Sigmoid colon (tissue), 7 donors: ENCODE results near the gene CHTF18. TPM values are rescaled to one million over a fixed set of nuclear protein-coding genes. Genes with fewer than 3 reads are reported as not detected.

Source experiments
- DNase-seq: peaks from one replicate; pipeline ENCODE4 v3.0.0-alpha.2; 2019
- H3K27ac ChIP-seq, 4 donors: fragments of 200-600 bp; sonication (generic); one replicate each; pipeline ENCODE4 v1.5.1; 2016 to 2019; ENCODE audit warnings: mild to moderate bottlenecking in 1 of 4
- H3K27me3 ChIP-seq, 3 donors: fragments of 200-600 bp; sonication (generic); one replicate each; pipeline ENCODE4 v1.5.1; 2019; ENCODE audit warnings: mild to moderate bottlenecking in 1 of 3
- H3K36me3 ChIP-seq, 4 donors: fragments of 200-600 bp; sonication (generic); one replicate each; pipeline ENCODE4 v1.5.1; 2016 to 2019
- H3K4me1 ChIP-seq, 4 donors: fragments of 200-600 bp; sonication (generic); one replicate each; pipeline ENCODE4 v1.5.1; 2017 to 2019
- H3K4me3 ChIP-seq, 4 donors: fragments of 200-600 bp; sonication (generic); one replicate each; pipeline ENCODE4 v1.5.1; 2017 to 2019; ENCODE audit warnings: mild to moderate bottlenecking in 2 of 4, moderate library complexity in 1 of 4
- H3K9me3 ChIP-seq, 4 donors: fragments of 200-600 bp in 3 of 4; sonication (generic) in 3 of 4; one replicate each; pipeline versions ENCODE4 v1.5.1 to v1.6.1; 2013 to 2019
- EP300 ChIP-seq, 4 donors: sonication (generic); formaldehyde crosslinking; IDR thresholded peaks; one replicate each; pipeline ENCODE4 v1.6.1; 2017; ENCODE audit warnings: antibody characterized with exemption in 4 of 4
- POLR2A ChIP-seq, 2 donors: fragments of 450-650 bp; IDR thresholded peaks; one replicate each; pipeline ENCODE4 v1.6.1; 2016; ENCODE audit warnings: antibody characterized with exemption in 2 of 2, mild to moderate bottlenecking in 2 of 2, moderate library complexity in 2 of 2
- POLR2AphosphoS5 ChIP-seq, 4 donors: sonication (generic); formaldehyde crosslinking; IDR thresholded peaks; one replicate each; pipeline ENCODE4 v1.6.1; 2017; ENCODE audit warnings: antibody characterized with exemption in 4 of 4
- WGBS, 2 donors: extraction: QIAGEN DNeasy Blood & Tissue Kit; methylation state at CpG; one replicate each; pipeline ENCODE4 v1.1.7; 2013; 5-methylcytosine and 5-hydroxymethylcytosine counted together
- intact Hi-C: fragments of 100-400 bp; cut with DNase I; formaldehyde crosslinking; loops from one replicate; pipeline ENCODE4 v1.15.1; 2023
- polyA plus RNA-seq, 3 donors: library from polyadenylated mRNA; stranded (reverse); fragments of 200-250 nt; gene quantifications; one replicate each; pipeline ENCODE4 v1.2.3, GENCODE V29; 2013
- total RNA-seq, 4 donors: library from RNA; depleted of rRNA; stranded (reverse); fragments of >200 nt; gene quantifications; one replicate each; pipeline ENCODE4 v1.1.0, GENCODE V29; 2016
- TF ChIP-seq, protein P1 (sequence below), 4 experiments: fragments of 450-650 bp in 3 of 4; fragments of 200-600 bp in 1 of 4; IDR thresholded peaks; one replicate each; pipeline ENCODE4 v1.5.1; 2016 to 2019; ENCODE audit warnings: antibody characterized with exemption in 4 of 4, mild to moderate bottlenecking in 3 of 4, moderate library complexity in 2 of 4
- donor health status: healthy with polysubstance abuse.
- donor health status: Bipolar disorder and iron deficiency.
- donor health status: healthy.

The CHTF18 gene
- total and polyA plus RNA-seq, 7 donors: 1.8 to 29.2 (median 5.0) TPM

DNA sequence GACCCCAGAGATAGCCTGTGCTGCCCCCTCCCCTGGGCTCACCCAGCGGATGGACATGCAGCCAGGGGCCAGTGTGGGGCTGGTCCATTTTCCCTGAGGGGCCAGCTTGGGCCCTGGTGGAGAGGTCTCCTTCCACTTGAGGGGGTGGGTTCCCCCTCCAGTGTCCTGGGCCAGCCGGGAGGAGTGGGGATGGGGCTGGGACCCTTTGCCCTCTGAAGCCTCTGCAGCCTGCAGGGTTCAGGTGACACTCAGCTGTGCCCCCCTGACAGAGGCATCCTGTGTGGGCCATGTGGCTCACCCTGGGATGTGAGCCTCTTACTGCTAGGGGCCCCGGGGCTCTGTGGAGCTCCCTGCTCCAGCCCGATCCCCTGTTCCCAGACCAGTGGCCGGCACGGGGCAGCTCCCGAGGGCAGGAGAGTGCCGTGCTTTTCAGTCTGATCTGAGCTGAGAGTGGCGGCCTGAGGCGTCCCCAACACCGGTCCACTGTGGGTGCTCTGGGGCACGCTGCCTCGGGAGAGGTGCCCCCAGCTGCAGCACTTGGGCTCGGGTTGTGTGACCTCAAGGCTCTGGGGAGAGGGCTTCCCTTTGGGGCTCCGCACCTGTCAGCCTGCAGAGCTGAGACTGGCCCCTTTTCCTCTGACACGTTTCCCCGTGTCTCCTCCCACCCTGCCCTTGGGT is 12.6 kb downstream of the CHTF18 start:
- TF ChIP-seq POLR2AphosphoS5 (IDR thresholded peaks at IDR 0.05): no peak
- TF ChIP-seq, protein P1, sequence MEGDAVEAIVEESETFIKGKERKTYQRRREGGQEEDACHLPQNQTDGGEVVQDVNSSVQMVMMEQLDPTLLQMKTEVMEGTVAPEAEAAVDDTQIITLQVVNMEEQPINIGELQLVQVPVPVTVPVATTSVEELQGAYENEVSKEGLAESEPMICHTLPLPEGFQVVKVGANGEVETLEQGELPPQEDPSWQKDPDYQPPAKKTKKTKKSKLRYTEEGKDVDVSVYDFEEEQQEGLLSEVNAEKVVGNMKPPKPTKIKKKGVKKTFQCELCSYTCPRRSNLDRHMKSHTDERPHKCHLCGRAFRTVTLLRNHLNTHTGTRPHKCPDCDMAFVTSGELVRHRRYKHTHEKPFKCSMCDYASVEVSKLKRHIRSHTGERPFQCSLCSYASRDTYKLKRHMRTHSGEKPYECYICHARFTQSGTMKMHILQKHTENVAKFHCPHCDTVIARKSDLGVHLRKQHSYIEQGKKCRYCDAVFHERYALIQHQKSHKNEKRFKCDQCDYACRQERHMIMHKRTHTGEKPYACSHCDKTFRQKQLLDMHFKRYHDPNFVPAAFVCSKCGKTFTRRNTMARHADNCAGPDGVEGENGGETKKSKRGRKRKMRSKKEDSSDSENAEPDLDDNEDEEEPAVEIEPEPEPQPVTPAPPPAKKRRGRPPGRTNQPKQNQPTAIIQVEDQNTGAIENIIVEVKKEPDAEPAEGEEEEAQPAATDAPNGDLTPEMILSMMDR (IDR thresholded peaks at IDR 0.05): no peak
- TF ChIP-seq POLR2A (IDR thresholded peaks at IDR 0.05): no peak
- TF ChIP-seq EP300 (IDR thresholded peaks at IDR 0.05): no peak
- H3K4me3 ChIP-seq: no peak overlapping the region
- intact Hi-C loops: no loop called here
- no peak for DNase-seq
- WGBS, 2 donors: 12 to 14% methylated on average over 17 of the region's 17 CpGs
- peaks cover 0 to 3% (median 0%) of the 10 kb centered on the region in 4 donors for H3K9me3 ChIP-seq
- H3K36me3 ChIP-seq: no peaks in the 10 kb centered on the region
- peaks cover 0 to 5% (median under 1%) of the 10 kb centered on the region in 4 donors for H3K4me1 ChIP-seq
- peaks cover 19 to 81% (median 57%) of the 10 kb centered on the region in 3 donors for H3K27me3 ChIP-seq
- no peak overlapping the region for H3K27ac ChIP-seq

DNA sequence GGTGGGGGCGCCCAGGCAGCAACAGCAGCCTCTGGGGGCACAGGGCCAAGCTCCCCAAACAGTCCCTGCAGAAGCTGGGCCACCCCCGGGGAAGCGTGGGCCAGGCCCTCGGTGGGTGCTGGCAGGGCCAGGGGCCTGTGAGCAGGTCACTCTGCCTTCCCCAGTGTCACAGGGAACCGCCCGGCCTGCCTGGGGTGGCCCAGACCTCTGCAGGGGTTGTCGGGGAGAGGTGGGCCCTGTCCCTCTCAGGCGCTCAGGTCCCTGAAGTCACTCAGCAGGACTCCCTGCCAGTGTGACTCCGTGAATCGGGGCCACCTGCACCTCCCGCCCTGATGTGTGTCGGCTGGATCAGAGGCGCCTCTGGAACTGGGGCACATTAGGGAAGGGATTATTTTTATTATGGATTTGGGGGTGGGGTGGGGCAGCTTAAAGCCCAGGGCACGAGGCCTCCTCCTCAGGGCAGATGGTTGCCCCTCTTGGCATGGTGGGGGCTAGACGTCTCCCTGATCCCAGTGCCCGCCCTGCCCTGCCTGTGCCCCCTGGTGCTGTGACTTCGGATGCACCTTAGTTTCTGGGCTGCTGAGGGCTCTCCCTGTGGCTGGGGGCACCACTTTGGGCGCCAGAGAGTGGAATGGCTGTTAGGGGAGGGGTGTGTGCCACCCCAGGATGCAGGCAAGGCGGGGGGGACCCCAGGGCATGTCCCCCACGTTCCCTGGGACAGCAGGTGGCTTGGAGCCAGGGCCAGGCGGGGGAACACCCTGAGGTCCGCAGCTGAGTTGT is 13.4 kb downstream of the CHTF18 start:
- peaks cover 0 to 3% (median 0%) of the 10 kb centered on the region in 4 donors for H3K9me3 ChIP-seq

DNA sequence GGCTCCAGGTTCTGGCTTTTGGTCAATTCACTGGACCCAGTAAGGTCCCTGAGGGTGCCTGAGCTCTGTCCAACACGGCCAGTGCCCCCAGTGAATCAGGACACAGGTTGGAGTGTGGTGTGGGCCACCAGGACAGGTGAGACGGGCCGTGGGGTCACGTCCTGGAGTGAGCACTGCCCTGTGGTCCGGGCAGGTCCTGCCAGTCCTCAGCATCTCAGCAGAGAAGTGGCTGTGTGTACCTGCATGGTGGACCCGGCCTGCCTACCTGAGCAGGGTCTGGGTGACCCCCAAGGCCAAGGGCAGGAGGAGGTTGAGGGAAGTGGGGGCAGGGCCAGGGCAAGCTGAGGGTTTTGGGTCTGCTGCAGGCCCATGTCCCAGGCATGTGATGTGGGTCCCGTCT is 14.0 kb downstream of the CHTF18 start:
- 55 to 73% methylated on average over 7 of the region's 7 CpGs for WGBS, 2 donors
- Histone ChIP-seq H3K4me3 (no peak overlapping the region), H3K27ac (no peak overlapping the region), H3K9me3 (peaks cover 0 to 3% (median 0%) of the 10 kb centered on the region in 4 donors), H3K4me1 (peaks cover 0 to 17% (median 11%) of the 10 kb centered on the region in 4 donors), H3K36me3 (no peaks in the 10 kb centered on the region), H3K27me3 (peaks cover 14 to 67% (median 53%) of the 10 kb centered on the region in 3 donors)
- TF ChIP-seq POLR2A (IDR thresholded peaks at IDR 0.05) (no peak), POLR2AphosphoS5 (IDR thresholded peaks at IDR 0.05) (no peak), EP300 (IDR thresholded peaks at IDR 0.05) (no peak)
- TF ChIP-seq, protein P1 (IDR thresholded peaks at IDR 0.05): no peak
- intact Hi-C loops: no loop called here
- DNase-seq: no peak

More for the DNA sequence above, 13.4 kb downstream of the CHTF18 start:
- 36 to 60% methylated on average over 22 of the region's 22 CpGs for WGBS, 2 donors
- no peak overlapping the region for H3K27ac ChIP-seq
- DNase-seq: no peak
- no peaks in the 10 kb centered on the region for H3K36me3 ChIP-seq
- TF ChIP-seq, protein P1 (IDR thresholded peaks at IDR 0.05): no peak
- TF ChIP-seq POLR2AphosphoS5 (IDR thresholded peaks at IDR 0.05) (no peak), POLR2A (IDR thresholded peaks at IDR 0.05) (no peak), EP300 (IDR thresholded peaks at IDR 0.05) (no peak)
- H3K4me3 ChIP-seq: no peak overlapping the region
- H3K27me3 ChIP-seq: peaks cover 19 to 73% (median 57%) of the 10 kb centered on the region in 3 donors
- intact Hi-C loops: no loop called here
- peaks cover 0 to 13% (median 8%) of the 10 kb centered on the region in 4 donors for H3K4me1 ChIP-seq

DNA sequence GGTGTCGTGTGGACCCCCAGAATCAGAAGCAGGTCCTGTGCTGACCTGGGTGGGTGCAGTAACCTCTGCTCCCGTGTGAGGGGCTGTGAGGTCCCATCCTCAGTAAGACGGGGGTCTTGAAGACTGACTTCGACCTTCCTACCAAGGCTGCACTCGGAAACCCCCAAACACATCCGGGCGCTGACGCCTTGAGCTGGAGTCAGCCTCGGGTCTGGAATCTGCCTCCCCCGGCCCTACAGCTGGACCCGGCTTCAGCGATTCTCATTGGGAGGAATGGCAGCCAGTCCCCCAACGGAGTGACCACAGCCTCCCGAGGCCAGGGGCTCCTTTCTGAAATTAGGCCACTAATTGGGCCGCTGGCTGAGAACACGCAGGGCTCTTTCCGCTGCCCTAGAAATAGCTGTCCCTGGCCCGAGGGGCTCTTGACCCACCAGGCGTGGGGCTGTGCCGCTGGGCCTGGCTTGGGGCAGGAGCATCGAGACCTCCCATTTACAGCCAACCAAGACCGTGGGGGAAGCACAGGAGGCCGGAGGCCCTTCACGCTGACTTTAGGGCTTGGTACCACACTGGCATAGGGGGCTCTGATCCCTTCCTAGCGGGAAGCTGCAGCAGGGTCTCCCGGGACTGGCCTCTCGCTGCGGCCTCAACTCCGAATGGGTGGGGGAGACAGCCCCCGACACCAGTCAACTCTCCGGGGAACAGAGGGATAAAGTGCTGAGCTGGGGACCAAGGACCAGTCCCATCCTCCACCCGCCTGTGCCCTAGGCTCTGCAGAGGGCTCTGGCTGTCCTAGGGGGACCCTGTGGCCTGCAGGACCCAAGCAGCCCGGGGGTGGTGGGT is 14.7 kb downstream of the CHTF18 start:
- Histone ChIP-seq H3K27ac (no peak overlapping the region), H3K4me3 (no peak overlapping the region), H3K9me3 (peaks cover 0 to 3% (median 0%) of the 10 kb centered on the region in 4 donors), H3K27me3 (peaks cover 14 to 60% (median 47%) of the 10 kb centered on the region in 3 donors), H3K4me1 (peaks cover 0 to 20% (median 12%) of the 10 kb centered on the region in 4 donors), H3K36me3 (no peaks in the 10 kb centered on the region)
- no peak for DNase-seq
- intact Hi-C loops: no loop called here
- no peak for TF ChIP-seq POLR2AphosphoS5 (IDR thresholded peaks at IDR 0.05)
- TF ChIP-seq, protein P1 (IDR thresholded peaks at IDR 0.05): no peak
- TF ChIP-seq EP300 (IDR thresholded peaks at IDR 0.05): no peak
- no peak for TF ChIP-seq POLR2A (IDR thresholded peaks at IDR 0.05)
- 71 to 76% methylated on average over 33 of the region's 33 CpGs for WGBS, 2 donors
